Nephron progenitor cell (in vitro differentiated cells): ENCODE data around the gene OR4C5.
"Not testable (repeated sequence)": the region's sequence is repeated elsewhere in the genome, so short reads cannot be mapped to it uniquely, and the experiment has no call there.

ENCODE experiments used
- DNase-seq: peaks from one replicate; pipeline ENCODE4 v3.0.0; 2021
- H3K27ac Mint-ChIP-seq: 2 replicates; pipeline ENCODE4 v1.8.0; 2021; ENCODE audit warnings: mild to moderate bottlenecking, moderate library complexity, mixed read lengths
- H3K27me3 Mint-ChIP-seq: 2 replicates; pipeline ENCODE4 v1.8.0; 2021; ENCODE audit warnings: mild to moderate bottlenecking, low read depth, mixed read lengths; ENCODE audit not compliant: poor library complexity
- H3K36me3 Mint-ChIP-seq: 2 replicates; pipeline ENCODE4 v1.8.0; 2021; ENCODE audit warnings: low read depth, mixed read lengths
- H3K4me1 Mint-ChIP-seq: 2 replicates; pipeline ENCODE4 v1.8.0; 2021; ENCODE audit warnings: mixed read lengths
- H3K4me3 Mint-ChIP-seq: 2 replicates; pipeline ENCODE4 v1.8.0; 2021; ENCODE audit warnings: mild to moderate bottlenecking, moderate library complexity, mixed read lengths
- H3K9me3 Mint-ChIP-seq: 2 replicates; pipeline ENCODE4 v1.8.0; 2021; ENCODE audit warnings: mild to moderate bottlenecking, moderate library complexity, mixed read lengths
- TF ChIP-seq, protein P1 (sequence below): fragments of 200-600 bp; sonication (generic); IDR thresholded peaks from 2 replicates; pipeline ENCODE4 v1.5.0; 2021; ENCODE audit warnings: antibody characterized with exemption

The OR4C5 gene

GRCh38 chr11:48366365-48366764, at the start of gene OR4C5:
Gene OR4C5 (minus strand): TSS chr11:48366465. CDS start chr11:48366465, 0 bp downstream.
- no peaks in the 10 kb centered on the region for H3K4me1 Mint-ChIP-seq
- H3K9me3 Mint-ChIP-seq: peaks cover 64% of the 10 kb centered on the region
- H3K27me3 Mint-ChIP-seq: peaks cover 3% of the 10 kb centered on the region
- no peak for DNase-seq
- H3K36me3 Mint-ChIP-seq: no peaks in the 10 kb centered on the region
- no peak within 1 kb of the TSS for H3K4me3 Mint-ChIP-seq
- no peak within 1 kb of the TSS for H3K27ac Mint-ChIP-seq
- TF ChIP-seq, protein P1, sequence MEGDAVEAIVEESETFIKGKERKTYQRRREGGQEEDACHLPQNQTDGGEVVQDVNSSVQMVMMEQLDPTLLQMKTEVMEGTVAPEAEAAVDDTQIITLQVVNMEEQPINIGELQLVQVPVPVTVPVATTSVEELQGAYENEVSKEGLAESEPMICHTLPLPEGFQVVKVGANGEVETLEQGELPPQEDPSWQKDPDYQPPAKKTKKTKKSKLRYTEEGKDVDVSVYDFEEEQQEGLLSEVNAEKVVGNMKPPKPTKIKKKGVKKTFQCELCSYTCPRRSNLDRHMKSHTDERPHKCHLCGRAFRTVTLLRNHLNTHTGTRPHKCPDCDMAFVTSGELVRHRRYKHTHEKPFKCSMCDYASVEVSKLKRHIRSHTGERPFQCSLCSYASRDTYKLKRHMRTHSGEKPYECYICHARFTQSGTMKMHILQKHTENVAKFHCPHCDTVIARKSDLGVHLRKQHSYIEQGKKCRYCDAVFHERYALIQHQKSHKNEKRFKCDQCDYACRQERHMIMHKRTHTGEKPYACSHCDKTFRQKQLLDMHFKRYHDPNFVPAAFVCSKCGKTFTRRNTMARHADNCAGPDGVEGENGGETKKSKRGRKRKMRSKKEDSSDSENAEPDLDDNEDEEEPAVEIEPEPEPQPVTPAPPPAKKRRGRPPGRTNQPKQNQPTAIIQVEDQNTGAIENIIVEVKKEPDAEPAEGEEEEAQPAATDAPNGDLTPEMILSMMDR: no peak

- H3K27ac Mint-ChIP-seq: no peak overlapping the region
- TF ChIP-seq, protein P1: no peak
- peaks cover 4% of the 10 kb centered on the region for H3K27me3 Mint-ChIP-seq
- DNase-seq: no peak
- no peaks in the 10 kb centered on the region for H3K4me1 Mint-ChIP-seq
- H3K36me3 Mint-ChIP-seq: no peaks in the 10 kb centered on the region
- H3K9me3 Mint-ChIP-seq: peaks cover 77% of the 10 kb centered on the region
- H3K4me3 Mint-ChIP-seq: no peak overlapping the region
These were observed 18.4 kb upstream of the OR4C5 start for GRCh38 chr11:48384670-48385069.

DNA sequence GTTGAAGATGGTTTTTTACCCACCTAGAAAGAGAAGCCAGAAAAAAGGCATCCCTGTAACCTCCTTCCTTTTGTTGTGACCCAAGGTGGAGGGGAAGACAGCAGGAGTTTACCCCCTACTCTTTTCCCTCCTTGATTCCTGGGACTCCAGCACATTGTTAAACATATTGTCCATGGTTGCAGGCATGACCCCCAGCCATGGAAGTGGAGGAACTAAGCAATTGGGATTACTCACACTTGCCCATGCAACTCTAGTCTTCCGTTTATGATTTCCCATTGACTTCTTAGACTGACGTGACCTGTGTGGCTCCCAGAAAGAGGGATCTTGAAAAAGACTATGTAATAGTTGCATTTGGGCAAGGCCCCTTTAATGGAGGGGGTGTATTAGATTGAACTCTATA, 17.9 kb upstream of the OR4C5 start:
- H3K4me1 Mint-ChIP-seq, H3K4me3 Mint-ChIP-seq, H3K27ac Mint-ChIP-seq, H3K27me3 Mint-ChIP-seq, H3K36me3 Mint-ChIP-seq, DNase-seq: not testable (repeated sequence)
- H3K9me3 Mint-ChIP-seq: peaks cover 77% of the 10 kb centered on the region

- H3K9me3 Mint-ChIP-seq: peaks cover 81% of the 10 kb centered on the region
- not testable (repeated sequence) for H3K4me1 Mint-ChIP-seq, H3K27me3 Mint-ChIP-seq
These were observed 5.0 kb downstream of the OR4C5 start for GRCh38 chr11:48361289-48361688.

GRCh38 chr11:48354677-48355076, 11.6 kb downstream of the OR4C5 start:
- TF ChIP-seq, protein P1: no peak
- Mint-ChIP-seq H3K4me3 (no peak overlapping the region), H3K27me3 (no peaks in the 10 kb centered on the region), H3K27ac (no peak overlapping the region), H3K36me3 (no peaks in the 10 kb centered on the region), H3K9me3 (peaks cover 74% of the 10 kb centered on the region), H3K4me1 (no peaks in the 10 kb centered on the region)
- no peak for DNase-seq

More at GRCh38 chr11:48361289-48361688, 5.0 kb downstream of the OR4C5 start:
- not testable (repeated sequence) for H3K36me3 Mint-ChIP-seq, H3K4me3 Mint-ChIP-seq, DNase-seq, H3K27ac Mint-ChIP-seq

DNA sequence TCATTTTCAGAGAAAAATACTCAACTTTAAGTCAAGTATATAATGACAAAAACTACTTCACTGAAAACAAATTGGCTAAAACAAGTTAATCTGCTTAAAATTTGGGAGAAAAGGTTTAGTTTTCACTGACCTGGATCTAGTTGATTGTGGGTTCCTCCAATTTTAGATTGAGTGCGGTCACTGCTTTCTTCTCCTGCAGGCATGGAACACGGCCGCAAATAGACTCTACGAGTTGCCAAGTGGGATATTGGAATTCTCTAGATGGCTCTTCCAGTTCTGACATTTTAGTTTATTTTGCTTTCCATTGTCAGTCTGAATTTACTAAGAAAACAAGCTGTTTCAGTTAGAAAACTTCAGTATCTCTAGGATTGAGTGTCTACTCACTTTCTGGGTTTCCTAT, 12.3 kb downstream of the OR4C5 start:
- H3K27me3 Mint-ChIP-seq: no peaks in the 10 kb centered on the region
- no peaks in the 10 kb centered on the region for H3K36me3 Mint-ChIP-seq
- H3K27ac Mint-ChIP-seq: no peak overlapping the region
- no peak overlapping the region for H3K4me3 Mint-ChIP-seq
- no peaks in the 10 kb centered on the region for H3K4me1 Mint-ChIP-seq
- DNase-seq: no peak
- TF ChIP-seq, protein P1: no peak
- peaks cover 72% of the 10 kb centered on the region for H3K9me3 Mint-ChIP-seq

DNA sequence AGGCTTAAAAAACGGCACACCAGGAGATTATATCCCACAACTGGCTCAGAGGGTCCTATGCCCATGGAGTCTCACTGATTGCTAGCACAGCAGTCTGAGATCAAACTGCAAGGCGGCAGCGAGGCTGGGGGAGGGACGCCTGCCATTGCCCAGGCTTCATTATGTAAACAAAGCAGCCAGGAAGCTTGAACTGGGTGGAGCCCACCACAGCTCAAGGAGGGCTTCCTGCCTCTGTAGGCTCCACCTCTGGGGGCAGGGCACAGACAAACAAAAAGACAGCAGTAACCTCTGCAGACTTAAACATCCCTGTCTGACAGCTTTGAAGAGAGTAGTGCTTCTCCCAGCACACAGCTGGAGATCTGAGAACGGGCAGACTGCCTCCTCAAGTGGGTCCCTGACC, 20.0 kb downstream of the OR4C5 start:
- H3K27ac Mint-ChIP-seq, DNase-seq, H3K27me3 Mint-ChIP-seq, H3K4me3 Mint-ChIP-seq, H3K36me3 Mint-ChIP-seq, H3K4me1 Mint-ChIP-seq: not testable (repeated sequence)
- peaks cover 75% of the 10 kb centered on the region for H3K9me3 Mint-ChIP-seq

DNA sequence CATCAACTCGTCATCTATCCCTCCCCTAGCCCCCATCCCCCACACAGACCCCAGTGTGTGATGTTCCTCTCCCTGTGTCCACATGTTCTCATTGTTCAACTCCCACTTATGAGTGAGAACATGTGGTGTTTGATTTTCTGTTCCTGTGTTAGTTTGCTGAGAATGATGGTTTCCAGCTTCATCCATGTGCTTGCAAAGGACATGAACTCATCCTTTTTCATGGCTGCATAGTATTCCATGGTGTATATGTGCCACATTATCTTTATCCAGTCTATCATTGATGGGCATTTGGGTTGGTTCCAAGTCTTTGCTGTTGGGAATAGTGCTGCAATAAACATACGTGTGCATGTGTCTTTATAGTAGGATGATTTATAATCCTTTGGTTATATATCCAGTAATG, 23.8 kb downstream of the OR4C5 start:
- not testable (repeated sequence) for H3K4me1 Mint-ChIP-seq, H3K36me3 Mint-ChIP-seq, H3K4me3 Mint-ChIP-seq, H3K27me3 Mint-ChIP-seq, H3K27ac Mint-ChIP-seq, DNase-seq
- peaks cover 77% of the 10 kb centered on the region for H3K9me3 Mint-ChIP-seq
